ENCODE data around the gene EMSY.

- peak in 2 of 5 experiments; percentile 18 to 24 for TF ChIP-seq CTCF (IDR thresholded peaks at IDR 0.05)
- no peak for TF ChIP-seq POLR2A (IDR thresholded peaks at IDR 0.05)
- TF ChIP-seq EP300 (IDR thresholded peaks at IDR 0.05; ENCODE audit: low read depth) = no peak
Observed at GRCh38 chr11:76493626-76494539, 49.1 kb downstream of the EMSY start.
